GM18951 (cell line): ENCODE results near the gene DBX1.
"Not testable (repeated sequence)": the region's sequence is repeated elsewhere in the genome, so short reads cannot be mapped to it uniquely, and the experiment has no call there.

Experiments used
- POLR2A ChIP-seq: IDR thresholded peaks from 4 replicates; pipeline ENCODE4 v1.6.1; 2011; ENCODE audit warnings: mild to moderate bottlenecking; ENCODE audit not compliant: insufficient read length, insufficient read depth; ENCODE audit errors: extremely low read depth
- in situ Hi-C: fragments of 300-500 bp; cut with MboI; formaldehyde crosslinking; loops from one replicate; pipeline ENCODE4 v1.12.0; 2022; ENCODE audit warnings: low sequenced_read_pairs, mixed read lengths, inconsistent platforms; ENCODE audit not compliant: unreplicated experiment

The DBX1 gene

GRCh38 chr11:20160425-20161229 is at the start of gene DBX1:
TSS of gene DBX1 (minus strand) at chr11:20160475. CDS start at chr11:20160324, 151 bp downstream.
- in situ Hi-C loops, result no loop called here
- TF ChIP-seq POLR2A, result no peak

GRCh38 chr11:20208622-20209111 is 48.4 kb upstream of the DBX1 start:
- TF ChIP-seq POLR2A, result no peak
- in situ Hi-C loops, result no loop called here

GRCh38 chr11:20207781-20208621 is 47.7 kb upstream of the DBX1 start:
- in situ Hi-C loops, result no loop called here
- TF ChIP-seq POLR2A, result no peak

GRCh38 chr11:20205807-20206206 is 45.5 kb upstream of the DBX1 start:
- TF ChIP-seq POLR2A, result no peak
- in situ Hi-C loops, result no loop called here

- TF ChIP-seq POLR2A, result no peak
- in situ Hi-C loops, result no loop called here
These were observed 44.4 kb upstream of the DBX1 start for GRCh38 chr11:20204681-20205080.

- in situ Hi-C loops, result no loop called here
- TF ChIP-seq POLR2A, result no peak
These were observed 43.6 kb upstream of the DBX1 start for GRCh38 chr11:20203831-20204230.

- in situ Hi-C loops, result no loop called here
These were observed 41.0 kb upstream of the DBX1 start for GRCh38 chr11:20201231-20201630.

GRCh38 chr11:20200331-20200955 is 40.2 kb upstream of the DBX1 start:
- in situ Hi-C loops, result not testable (repeated sequence)

More at GRCh38 chr11:20201231-20201630, 41.0 kb upstream of the DBX1 start:
- no peak for TF ChIP-seq POLR2A

- in situ Hi-C loops, result no loop called here
- no peak for TF ChIP-seq POLR2A
These were observed 37.6 kb upstream of the DBX1 start for GRCh38 chr11:20197881-20198280.

- in situ Hi-C loops, result no loop called here
- no peak for TF ChIP-seq POLR2A
These were observed 34.2 kb upstream of the DBX1 start for GRCh38 chr11:20194470-20194869.

GRCh38 chr11:20193307-20193706 is 33.0 kb upstream of the DBX1 start:
- no peak for TF ChIP-seq POLR2A
- in situ Hi-C loops, result no loop called here

GRCh38 chr11:20192641-20193040 is 32.4 kb upstream of the DBX1 start:
- no peak for TF ChIP-seq POLR2A
- in situ Hi-C loops, result no loop called here

GRCh38 chr11:20192151-20192550 is 31.9 kb upstream of the DBX1 start:
- no peak for TF ChIP-seq POLR2A
- in situ Hi-C loops, result no loop called here
